HG03175 (cell line): ENCODE results near the gene TMEM80.
A peak's percentile ranks its signal among the peaks of the same experiment; 100 is the strongest.
"Not testable (repeated sequence)": the region's sequence is repeated elsewhere in the genome, so short reads cannot be mapped to it uniquely, and the experiment has no call there.

Source experiments
- ATAC-seq: cut with Tn5 transposase; IDR thresholded peaks from one replicate; pipeline ENCODE4 v1.9.1; 2021; ENCODE audit warnings: mild to moderate bottlenecking, moderate library complexity; ENCODE audit not compliant: unreplicated experiment

The TMEM80 gene

GRCh38 chr11:679271-680207, 16.1 kb upstream of the TMEM80 start:
- ATAC-seq: no peak

GRCh38 chr11:680476-680875, 15.1 kb upstream of the TMEM80 start:
- ATAC-seq: no peak

- no peak for ATAC-seq
Observed at GRCh38 chr11:680970-681369, 14.6 kb upstream of the TMEM80 start.

- ATAC-seq: no peak
Observed at GRCh38 chr11:686451-687243, 9.0 kb upstream of the TMEM80 start.

GRCh38 chr11:687751-688150, 7.9 kb upstream of the TMEM80 start:
- ATAC-seq: no peak

GRCh38 chr11:688681-689080, 6.9 kb upstream of the TMEM80 start:
- ATAC-seq: no peak

GRCh38 chr11:689625-690024, 6.0 kb upstream of the TMEM80 start:
- no peak for ATAC-seq

- not testable (repeated sequence) for ATAC-seq
Observed at GRCh38 chr11:690244-690643, 5.4 kb upstream of the TMEM80 start.

- no peak for ATAC-seq
Observed at GRCh38 chr11:690738-691633, 4.6 kb upstream of the TMEM80 start.

- ATAC-seq: no peak
Observed at GRCh38 chr11:691710-692590, 3.7 kb upstream of the TMEM80 start.

- ATAC-seq: no peak
Observed at GRCh38 chr11:692824-693414, 2.7 kb upstream of the TMEM80 start.

GRCh38 chr11:693415-693831, 2.2 kb upstream of the TMEM80 start:
- ATAC-seq: no peak

GRCh38 chr11:693887-694562, 1.6 kb upstream of the TMEM80 start:
- no peak for ATAC-seq

- peak; percentile 78 for ATAC-seq
Observed at GRCh38 chr11:694563-695287, 891 bp upstream of the TMEM80 start, which contains the start of gene DEAF1. DEAF1 (minus strand) TSS chr11:695222; CDS start chr11:695047, 175 bp downstream.

GRCh38 chr11:695288-695537, 403 bp upstream of the TMEM80 start:
- ATAC-seq: no peak

GRCh38 chr11:696955-697491, 1.4 kb downstream of the TMEM80 start:
- no peak for ATAC-seq

GRCh38 chr11:697811-698311, 2.2 kb downstream of the TMEM80 start:
- no peak for ATAC-seq

- ATAC-seq: no peak
Observed at GRCh38 chr11:698493-699115, 3.0 kb downstream of the TMEM80 start.
